ENCODE results near the gene SECISBP2L.

SECISBP2L gene

DNA sequence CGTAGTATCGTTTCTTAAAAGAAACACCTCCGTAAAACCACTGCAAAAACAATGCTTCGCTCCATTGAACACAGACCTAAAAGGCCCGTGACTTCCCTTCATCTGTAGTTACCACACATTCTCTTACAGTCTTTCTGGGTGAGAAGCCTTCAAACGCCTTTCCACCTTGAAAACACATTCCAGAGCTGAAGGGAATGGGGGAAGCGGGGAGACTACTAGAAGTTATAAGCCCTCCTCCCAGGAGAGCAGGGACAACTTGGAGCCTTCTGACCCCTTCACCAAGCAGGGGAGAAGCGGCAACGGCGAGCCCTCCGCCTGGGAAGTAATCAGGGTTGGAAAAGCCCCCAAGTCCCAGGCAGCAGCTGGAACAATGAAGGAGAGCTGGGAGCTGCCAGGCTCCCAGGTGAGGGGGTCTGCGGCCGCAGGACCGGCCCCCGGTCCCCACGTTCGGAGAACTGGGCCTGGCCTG is 461 bp downstream of the SECISBP2L start:
- peaks cover 3% of the 10 kb centered on the region for H3K27me3 Mint-ChIP-seq (ENCODE audit: low read depth, poor library complexity)
- H3K36me3 Mint-ChIP-seq (ENCODE audit: low read depth): peaks cover 17% of the 10 kb centered on the region
- H3K27ac Mint-ChIP-seq: peak overlapping the region; percentile 99
- peaks cover 17% of the 10 kb centered on the region for H3K4me1 Mint-ChIP-seq
- peak overlapping the region; percentile 99 for H3K4me3 Mint-ChIP-seq
- DNase-seq: peak; percentile 48
- TF ChIP-seq CTCF (IDR thresholded peaks at IDR 0.05): no peak
- H3K9me3 Mint-ChIP-seq: peaks cover 12% of the 10 kb centered on the region

GRCh38 chr15:49044766-49045606 is 1.3 kb downstream of the SECISBP2L start:
- H3K4me3 Mint-ChIP-seq: peak overlapping the region; percentile 99
- DNase-seq: no peak
- peaks cover 17% of the 10 kb centered on the region for H3K4me1 Mint-ChIP-seq

GRCh38 chr15:49044002-49044401 is 2.2 kb downstream of the SECISBP2L start:
- peaks cover 17% of the 10 kb centered on the region for H3K36me3 Mint-ChIP-seq (ENCODE audit: low read depth)
- H3K9me3 Mint-ChIP-seq: peaks cover 7% of the 10 kb centered on the region
- H3K4me3 Mint-ChIP-seq: peak overlapping the region; percentile 99
- H3K4me1 Mint-ChIP-seq: peaks cover 17% of the 10 kb centered on the region
- no peak overlapping the region for H3K27ac Mint-ChIP-seq
- peaks cover under 1% of the 10 kb centered on the region for H3K27me3 Mint-ChIP-seq (ENCODE audit: low read depth, poor library complexity)
- no peak for TF ChIP-seq CTCF (IDR thresholded peaks at IDR 0.05)
- no peak for DNase-seq

More at GRCh38 chr15:49044766-49045606, 1.3 kb downstream of the SECISBP2L start:
- Mint-ChIP-seq H3K36me3 (ENCODE audit: low read depth) (peaks cover 17% of the 10 kb centered on the region), H3K27ac (peak overlapping the region; percentile 99), H3K9me3 (peaks cover 7% of the 10 kb centered on the region), H3K27me3 (ENCODE audit: low read depth, poor library complexity) (peaks cover 3% of the 10 kb centered on the region)
- no peak for TF ChIP-seq CTCF (IDR thresholded peaks at IDR 0.05)

- Mint-ChIP-seq H3K36me3 (ENCODE audit: low read depth) (peaks cover 17% of the 10 kb centered on the region), H3K9me3 (peaks cover 7% of the 10 kb centered on the region), H3K4me3 (no peak overlapping the region), H3K27ac (no peak overlapping the region), H3K4me1 (peaks cover 21% of the 10 kb centered on the region), H3K27me3 (ENCODE audit: low read depth, poor library complexity) (no peaks in the 10 kb centered on the region)
- TF ChIP-seq CTCF (IDR thresholded peaks at IDR 0.05): no peak
- DNase-seq: no peak
Observed at GRCh38 chr15:49042165-49042564, 4.1 kb downstream of the SECISBP2L start.

DNA sequence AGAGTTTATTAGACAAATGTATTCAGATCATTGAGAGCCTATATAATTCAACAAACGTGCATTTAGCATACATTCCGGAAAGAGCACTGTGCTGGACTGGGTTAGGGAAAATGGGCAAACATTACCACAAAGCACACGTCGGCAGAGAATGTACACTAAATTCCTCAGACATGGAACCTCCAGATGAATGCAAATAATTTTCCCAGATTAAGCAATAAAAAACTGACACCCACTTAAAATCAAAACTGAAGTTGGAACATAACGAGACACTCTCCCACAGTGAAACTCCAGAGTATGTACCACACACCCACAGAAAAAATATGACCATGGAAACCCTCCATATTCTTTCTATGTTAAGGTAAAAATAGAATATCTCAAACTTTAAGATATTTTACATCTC is 4.8 kb downstream of the SECISBP2L start:
- no peak for TF ChIP-seq CTCF (IDR thresholded peaks at IDR 0.05)
- peaks cover 7% of the 10 kb centered on the region for H3K9me3 Mint-ChIP-seq
- H3K36me3 Mint-ChIP-seq (ENCODE audit: low read depth): peaks cover 17% of the 10 kb centered on the region
- no peak overlapping the region for H3K27ac Mint-ChIP-seq
- peaks cover 16% of the 10 kb centered on the region for H3K4me1 Mint-ChIP-seq
- H3K27me3 Mint-ChIP-seq (ENCODE audit: low read depth, poor library complexity): no peaks in the 10 kb centered on the region
- DNase-seq: no peak
- no peak overlapping the region for H3K4me3 Mint-ChIP-seq

DNA sequence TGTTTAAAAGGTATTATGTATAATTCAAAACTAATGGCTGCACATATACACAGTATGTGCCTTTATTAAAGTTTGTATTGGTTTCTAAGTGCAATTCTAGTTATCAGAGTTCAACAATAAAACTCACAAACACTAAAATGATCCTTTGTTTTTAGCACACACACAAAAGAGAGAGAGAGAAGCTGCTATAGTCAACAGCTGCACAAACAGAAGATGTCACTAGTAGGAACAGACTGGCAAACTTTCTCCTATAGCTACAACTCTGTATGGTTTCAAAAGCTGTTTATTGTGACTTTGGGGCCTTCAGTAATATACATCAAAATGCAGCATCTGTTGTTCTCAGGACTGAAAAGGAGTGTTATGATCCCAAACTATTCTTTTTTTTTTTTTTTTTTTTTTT is 6.1 kb downstream of the SECISBP2L start:
- TF ChIP-seq CTCF (IDR thresholded peaks at IDR 0.05): no peak
- H3K27ac Mint-ChIP-seq: no peak overlapping the region
- H3K4me3 Mint-ChIP-seq: no peak overlapping the region

More for the DNA sequence above, 6.1 kb downstream of the SECISBP2L start:
- peaks cover 27% of the 10 kb centered on the region for H3K36me3 Mint-ChIP-seq (ENCODE audit: low read depth)
- H3K27me3 Mint-ChIP-seq (ENCODE audit: low read depth, poor library complexity): no peaks in the 10 kb centered on the region
- DNase-seq: no peak
- peaks cover 7% of the 10 kb centered on the region for H3K9me3 Mint-ChIP-seq
- H3K4me1 Mint-ChIP-seq: peaks cover 16% of the 10 kb centered on the region
